Middle frontal gyrus (tissue), 1 donor: Measurements from ENCODE around the gene GBGT1.
A peak's percentile ranks its signal among the peaks of the same experiment; 100 is the strongest.
"Not testable (repeated sequence)": the region's sequence is repeated elsewhere in the genome, so short reads cannot be mapped to it uniquely, and the experiment has no call there.

Source experiments
- DNase-seq: peaks from one replicate; pipeline ENCODE4 v3.0.0-alpha.2; 2015; ENCODE audit warnings: low spot score; ENCODE audit errors: extremely low spot score

Gene GBGT1

GRCh38 chr9:133199648-133200321 is 36.1 kb upstream of the GBGT1 start:
- DNase-seq: no peak

- no peak for DNase-seq
Measured at GRCh38 chr9:133195029-133195428, 31.3 kb upstream of the GBGT1 start.

- no peak for DNase-seq
Measured at GRCh38 chr9:133194597-133194996, 30.9 kb upstream of the GBGT1 start.

GRCh38 chr9:133191989-133192388 is 28.3 kb upstream of the GBGT1 start:
- DNase-seq: no peak

- DNase-seq: no peak
Measured at GRCh38 chr9:133189826-133190225, 26.1 kb upstream of the GBGT1 start.

- DNase-seq: no peak
Measured at GRCh38 chr9:133188843-133189180, 25.1 kb upstream of the GBGT1 start.

- no peak for DNase-seq
Measured at GRCh38 chr9:133188006-133188842, 24.5 kb upstream of the GBGT1 start.

GRCh38 chr9:133187561-133188005 is 23.9 kb upstream of the GBGT1 start:
- no peak for DNase-seq

GRCh38 chr9:133186736-133187135 is 23.0 kb upstream of the GBGT1 start:
- DNase-seq: no peak

- DNase-seq: peak; percentile 73
Measured at GRCh38 chr9:133184971-133185370, 21.3 kb upstream of the GBGT1 start.

GRCh38 chr9:133182151-133182550 is 18.4 kb upstream of the GBGT1 start:
- no peak for DNase-seq

GRCh38 chr9:133181561-133181960 is 17.8 kb upstream of the GBGT1 start:
- no peak for DNase-seq

- no peak for DNase-seq
Measured at GRCh38 chr9:133180953-133181352, 17.2 kb upstream of the GBGT1 start.

- DNase-seq: no peak
Measured at GRCh38 chr9:133173056-133173455, 9.3 kb upstream of the GBGT1 start.

- DNase-seq: no peak
Measured at GRCh38 chr9:133171161-133171961, 7.6 kb upstream of the GBGT1 start.

GRCh38 chr9:133170716-133171115 is 7.0 kb upstream of the GBGT1 start:
- DNase-seq: no peak

- not testable (repeated sequence) for DNase-seq
Measured at GRCh38 chr9:133169687-133170086, 6.0 kb upstream of the GBGT1 start.

GRCh38 chr9:133169102-133169501 is 5.4 kb upstream of the GBGT1 start:
- no peak for DNase-seq

- no peak for DNase-seq
Measured at GRCh38 chr9:133168432-133168831, 4.7 kb upstream of the GBGT1 start.

GRCh38 chr9:133167769-133168168 is 4.1 kb upstream of the GBGT1 start:
- no peak for DNase-seq

- no peak for DNase-seq
Measured at GRCh38 chr9:133167096-133167730, 3.5 kb upstream of the GBGT1 start.

- DNase-seq: no peak
Measured at GRCh38 chr9:133166392-133166791, 2.7 kb upstream of the GBGT1 start.
